ENCODE data around the gene NYAP2.

The NYAP2 gene

GRCh38 chr2:225429717-225430116 is 30.2 kb downstream of the NYAP2 start:
- no peak for DNase-seq

- no peak for DNase-seq
These were observed 31.8 kb downstream of the NYAP2 start for GRCh38 chr2:225431105-225431863.

GRCh38 chr2:225434014-225434413 is 34.5 kb downstream of the NYAP2 start:
- no peak for DNase-seq

GRCh38 chr2:225437319-225437718 is 37.8 kb downstream of the NYAP2 start:
- DNase-seq, result no peak

- DNase-seq, result no peak
These were observed 38.7 kb downstream of the NYAP2 start for GRCh38 chr2:225438248-225438647.

- DNase-seq, result no peak
These were observed 53.2 kb downstream of the NYAP2 start for GRCh38 chr2:225452677-225453076.

- no peak for DNase-seq
These were observed 54.9 kb downstream of the NYAP2 start for GRCh38 chr2:225454412-225454811.

- DNase-seq, result no peak
These were observed 57.2 kb downstream of the NYAP2 start for GRCh38 chr2:225456619-225457260.

GRCh38 chr2:225457482-225457881 is 58.0 kb downstream of the NYAP2 start:
- DNase-seq, result no peak

- peak; percentile 96 for DNase-seq
These were observed 59.1 kb downstream of the NYAP2 start for GRCh38 chr2:225458431-225459117.

GRCh38 chr2:225462417-225462816 is 62.9 kb downstream of the NYAP2 start:
- DNase-seq, result no peak

GRCh38 chr2:225462945-225463344 is 63.4 kb downstream of the NYAP2 start:
- no peak for DNase-seq

- no peak for DNase-seq
These were observed 63.9 kb downstream of the NYAP2 start for GRCh38 chr2:225463449-225463848.

- no peak for DNase-seq
These were observed 65.0 kb downstream of the NYAP2 start for GRCh38 chr2:225464346-225465025.

- DNase-seq, result no peak
These were observed 66.3 kb downstream of the NYAP2 start for GRCh38 chr2:225465827-225466226.

GRCh38 chr2:225466891-225467604 is 67.5 kb downstream of the NYAP2 start:
- DNase-seq, result peak; percentile 59

GRCh38 chr2:225468131-225468530 is 68.6 kb downstream of the NYAP2 start:
- DNase-seq, result no peak

- DNase-seq, result no peak
These were observed 71.5 kb downstream of the NYAP2 start for GRCh38 chr2:225471039-225471438.

GRCh38 chr2:225471482-225471881 is 72.0 kb downstream of the NYAP2 start:
- no peak for DNase-seq

- DNase-seq, result no peak
These were observed 72.7 kb downstream of the NYAP2 start for GRCh38 chr2:225472161-225472560.

GRCh38 chr2:225479386-225479785 is 79.9 kb downstream of the NYAP2 start:
- DNase-seq, result no peak

GRCh38 chr2:225484751-225485150 is 85.2 kb downstream of the NYAP2 start:
- DNase-seq, result no peak

- no peak for DNase-seq
These were observed 86.7 kb downstream of the NYAP2 start for GRCh38 chr2:225486236-225486635.
